Common myeloid progenitor, CD34-positive (primary cell): ENCODE data around the gene BCL2L2.
"Not testable (repeated sequence)": the region's sequence is repeated elsewhere in the genome, so short reads cannot be mapped to it uniquely, and the experiment has no call there.

Experiments
- CTCF ChIA-PET: fragments of 350-600 bp; sonication (Branson Sonifier 250); formaldehyde crosslinking; loops from one replicate; lab custom pipeline; 2021; ENCODE audit warnings: antibody characterized with exemption; lab: Charles Lee
- POLR2A ChIA-PET: fragments of 350-600 bp; sonication (Branson Sonifier 250); formaldehyde crosslinking; loops from one replicate; lab custom pipeline; 2021; ENCODE audit warnings: antibody characterized with exemption; lab: Charles Lee
- DNase-seq, 3 donors: peaks; one replicate each; pipeline versions ENCODE4 v3.0.0 to v3.0.0-alpha.2; 2013
- H3K27ac ChIP-seq, 2 experiments: 1 replicate in 1 of 2; 2 replicates in 1 of 2; pipeline ENCODE4 v1.7.0; 2013; ENCODE audit warnings: inconsistent platforms in 2 of 2, low read length in 2 of 2, mild to moderate bottlenecking in 2 of 2, low read depth in 1 of 2, moderate library complexity in 1 of 2; ENCODE audit not compliant: severe bottlenecking in 2 of 2, insufficient read depth in 1 of 2, poor library complexity in 1 of 2
- H3K27me3 ChIP-seq, 5 experiments: replicated peaks in 2 of 5; 1 replicate in 3 of 5; 2 replicates in 2 of 5; pipeline versions ENCODE4 v1.6.1 to v1.7.0; 2013; ENCODE audit warnings: low read length in 4 of 5, mild to moderate bottlenecking in 2 of 5, moderate library complexity in 2 of 5, inconsistent platforms in 1 of 5; ENCODE audit not compliant: insufficient read depth in 5 of 5, control insufficient read depth in 4 of 5
- H3K36me3 ChIP-seq, 4 experiments: 1 replicate in 2 of 4; 2 replicates in 2 of 4; pipeline versions ENCODE4 v1.6.1 to v1.7.0; 2013; ENCODE audit warnings: low read length in 3 of 4, control low read depth in 1 of 4, mild to moderate bottlenecking in 1 of 4; ENCODE audit not compliant: control insufficient read depth in 4 of 4, insufficient read depth in 4 of 4
- H3K4me1 ChIP-seq, 4 experiments: 1 replicate in 3 of 4; 2 replicates in 1 of 4; pipeline versions ENCODE4 v1.6.1 to v1.7.1; 2013; ENCODE audit warnings: low read length in 3 of 4, mild to moderate bottlenecking in 3 of 4, control low read depth in 1 of 4, inconsistent platforms in 1 of 4, moderate library complexity in 1 of 4; ENCODE audit not compliant: control insufficient read depth in 4 of 4, insufficient read depth in 4 of 4; ENCODE audit errors: control extremely low read depth in 1 of 4
- H3K4me3 ChIP-seq, 7 experiments: 1 replicate in 4 of 7; 2 replicates in 3 of 7; pipeline versions ENCODE4 v1.5.1 to v1.7.0; 2013; ENCODE audit warnings: mild to moderate bottlenecking in 7 of 7, low read length in 6 of 7, moderate library complexity in 6 of 7, inconsistent platforms in 2 of 7, low read depth in 2 of 7, control low read depth in 1 of 7; ENCODE audit not compliant: insufficient read depth in 4 of 7, control insufficient read depth in 1 of 7; ENCODE audit errors: extremely low read depth in 1 of 7
- H3K9me3 ChIP-seq, 5 experiments: 1 replicate in 4 of 5; 2 replicates in 1 of 5; pipeline versions ENCODE4 v1.6.1 to v1.7.1; 2013; ENCODE audit warnings: low read length in 4 of 5, mild to moderate bottlenecking in 2 of 5, inconsistent platforms in 1 of 5, low read depth in 1 of 5, moderate library complexity in 1 of 5; ENCODE audit not compliant: control insufficient read depth in 4 of 5, insufficient read depth in 2 of 5; ENCODE audit errors: control extremely low read depth in 1 of 5
- WGBS: methylation state at CpG from one replicate; pipeline ENCODE4 v1.1.5; 2013; ENCODE audit not compliant: insufficient coverage; 5-methylcytosine and 5-hydroxymethylcytosine counted together

Gene BCL2L2

GRCh38 chr14:23277189-23277588, 29.4 kb upstream of the BCL2L2 start:
- POLR2A ChIA-PET: no interaction called here
- Histone ChIP-seq H3K27ac (no peak overlapping the region), H3K9me3 (no peaks in the 10 kb centered on the region), H3K4me3 (no peak overlapping the region), H3K27me3 (no peaks in the 10 kb centered on the region), H3K4me1 (peaks cover 0 to 4% (median 0%) of the 10 kb centered on the region in 4 experiments), H3K36me3 (peaks cover 2 to 22% (median 15%) of the 10 kb centered on the region in 4 experiments)
- DNase-seq: no peak
- CTCF ChIA-PET: interaction anchor here (0.7 to 10.6 kb wide), 7 partner anchors 9 to 110 kb away, joined by 3 to 118 read pairs (median 3); partner anchors contain the start of genes HOMEZ and PPP1R3E
- WGBS: 89% methylated on average over 3 of the region's 3 CpGs

- H3K27ac ChIP-seq, DNase-seq, H3K27me3 ChIP-seq, POLR2A ChIA-PET, H3K4me1 ChIP-seq, H3K9me3 ChIP-seq, H3K4me3 ChIP-seq: not testable (repeated sequence)
- H3K36me3 ChIP-seq: peaks cover 2 to 24% (median 18%) of the 10 kb centered on the region in 4 experiments
- CTCF ChIA-PET: interaction anchor here (0.6 to 10.6 kb wide), 6 partner anchors 8 to 109 kb away, joined by 3 to 118 read pairs (median 3); partner anchors contain the start of genes HOMEZ and PPP1R3E
- WGBS: 100% methylated on average over 6 of the region's 6 CpGs
Observed at GRCh38 chr14:23277928-23278327, 28.7 kb upstream of the BCL2L2 start.

DNA sequence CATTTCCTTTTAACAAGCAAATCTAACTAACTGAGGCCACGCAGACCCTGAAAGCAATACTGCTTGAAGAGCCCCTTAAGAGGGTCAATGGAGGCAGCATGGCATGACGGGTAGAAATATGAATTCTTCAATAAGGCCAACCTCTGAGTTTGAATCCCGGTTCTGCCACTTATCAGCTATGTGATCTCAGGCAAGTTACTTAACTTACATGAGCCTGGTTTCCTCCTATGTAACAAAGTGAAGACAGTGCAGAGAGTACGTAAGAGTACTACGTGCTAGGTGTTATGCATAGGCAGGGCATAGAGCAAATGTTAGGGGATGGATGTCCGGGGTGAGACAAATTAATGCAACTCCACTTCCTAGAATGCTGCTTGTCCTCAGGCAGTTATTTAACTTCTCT, 25.4 kb upstream of the BCL2L2 start:
- 95% methylated on average over 5 of the region's 6 CpGs for WGBS
- POLR2A ChIA-PET: interaction anchor here (1.1 kb wide), 1 partner anchor 20 kb away, joined by 3 read pairs; no protein-coding TSS in a partner anchor
- CTCF ChIA-PET: interaction anchor here (1.7 to 3.0 kb wide), 3 partner anchors 10 to 18 kb away, joined by 5 to 12 read pairs (median 9); no protein-coding TSS in a partner anchor

DNA sequence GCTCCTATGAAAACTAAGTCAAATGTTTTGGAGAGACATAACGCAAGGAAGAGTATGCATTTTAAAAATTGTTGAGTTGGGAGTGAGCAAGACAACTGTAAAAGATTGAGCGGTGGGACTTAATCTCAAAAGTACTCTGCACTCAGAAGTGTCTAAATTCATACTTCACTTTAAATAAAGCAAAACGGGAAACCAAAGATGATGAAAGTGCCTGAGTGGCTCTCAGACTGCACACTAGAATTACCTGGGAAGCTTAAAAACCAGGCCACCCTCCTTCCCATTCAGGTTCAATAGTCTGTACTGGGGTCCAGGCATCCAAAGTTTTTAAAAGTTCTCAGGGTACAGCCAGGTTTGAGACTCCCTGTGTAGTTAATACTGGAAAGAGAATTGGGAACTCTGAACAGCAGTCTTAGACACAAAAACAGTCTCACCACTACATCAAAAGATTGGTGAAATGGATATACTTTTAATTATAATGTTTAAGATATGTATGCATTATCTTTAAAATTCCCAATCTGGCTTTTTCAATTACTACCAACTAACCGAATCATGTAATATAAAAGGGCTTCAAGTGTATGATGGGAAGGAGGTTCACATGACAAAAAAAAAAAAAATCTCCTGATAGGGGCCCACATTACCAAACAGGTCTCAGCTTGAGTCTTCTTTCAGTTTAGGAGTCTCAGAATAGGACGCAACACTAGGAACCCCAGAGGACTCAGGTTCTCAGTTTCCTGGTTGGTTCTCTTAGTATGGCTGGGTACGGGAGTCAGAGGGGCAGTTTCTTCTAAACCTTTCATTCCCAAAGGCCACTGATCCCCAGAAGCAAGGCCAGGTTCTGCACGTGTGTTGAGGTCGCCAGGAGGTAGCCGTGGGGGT, 21.7 kb upstream of the BCL2L2 start:
- Histone ChIP-seq H3K9me3 (no peaks in the 10 kb centered on the region), H3K36me3 (peaks cover 0 to 3% (median 3%) of the 10 kb centered on the region in 4 experiments), H3K4me3 (peak overlapping the region; percentile 59 to 96 (median 95)), H3K4me1 (peaks cover 11 to 22% (median 17%) of the 10 kb centered on the region in 4 experiments), H3K27me3 (no peaks in the 10 kb centered on the region), H3K27ac (peak overlapping the region; percentile 54 to 87)
- WGBS: 10% methylated on average over 5 of the region's 9 CpGs
- ChIA-PET CTCF (interaction anchor here (1.1 to 3.0 kb wide), 4 partner anchors 11 to 275 kb away, joined by 3 to 22 read pairs (median 12); partner anchors contain the start of gene PPP1R3E), POLR2A (interaction anchor here (0.6 to 1.7 kb wide), 3 partner anchors 20 to 185 kb away, joined by 3 to 8 read pairs (median 4); partner anchors contain the start of gene PABPN1)
- DNase-seq: peak; percentile 28 to 37 (median 28)

More for the DNA sequence above, 25.4 kb upstream of the BCL2L2 start:
- DNase-seq: no peak
- Histone ChIP-seq H3K9me3 (no peaks in the 10 kb centered on the region), H3K4me1 (peaks cover 5 to 15% (median 8%) of the 10 kb centered on the region in 4 experiments), H3K27me3 (no peaks in the 10 kb centered on the region), H3K27ac (no peak overlapping the region), H3K36me3 (peaks cover 0 to 14% (median 8%) of the 10 kb centered on the region in 4 experiments), H3K4me3 (no peak overlapping the region)

DNA sequence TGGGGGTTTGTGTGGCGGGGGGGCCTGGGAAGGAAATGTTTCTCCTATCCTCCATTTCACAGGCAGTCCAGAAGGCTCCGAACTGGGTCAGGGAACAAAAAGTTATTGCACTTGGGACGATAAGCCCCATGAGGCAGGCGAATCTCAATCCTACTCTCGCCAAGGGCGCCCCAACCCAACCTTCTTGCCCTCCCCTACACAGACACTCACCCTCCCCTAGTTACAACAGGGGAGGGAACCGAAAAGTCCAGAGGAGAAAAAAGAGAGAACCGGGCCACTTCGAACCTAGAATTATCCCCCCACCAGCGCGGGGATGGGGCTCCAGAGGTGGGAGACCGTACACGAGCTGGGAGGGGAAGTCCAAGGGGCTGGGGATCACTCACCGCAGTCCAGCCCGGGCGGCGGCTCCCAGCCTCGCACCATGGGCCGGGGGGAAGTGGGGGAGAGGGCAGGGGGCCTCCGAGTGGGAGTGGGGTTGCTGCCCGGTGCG, 21.1 kb upstream of the BCL2L2 start:
- Histone ChIP-seq H3K4me1 (peaks cover 11 to 22% (median 15%) of the 10 kb centered on the region in 4 experiments), H3K9me3 (no peaks in the 10 kb centered on the region), H3K27me3 (no peaks in the 10 kb centered on the region), H3K4me3 (peak overlapping the region; percentile 59 to 96 (median 95)), H3K36me3 (peaks cover 0 to 3% (median 3%) of the 10 kb centered on the region in 4 experiments), H3K27ac (peak overlapping the region; percentile 54 to 87)
- CTCF ChIA-PET: interaction anchor here (0.6 to 3.0 kb wide), 7 partner anchors 11 to 275 kb away, joined by 3 to 22 read pairs (median 5); partner anchors contain the start of gene PPP1R3E
- POLR2A ChIA-PET: interaction anchor here (0.6 to 1.7 kb wide), 5 partner anchors 12 to 185 kb away, joined by 3 to 8 read pairs (median 4); partner anchors contain the start of genes PABPN1 and PPP1R3E
- 3% methylated on average over 6 of the region's 22 CpGs for WGBS
- peak in 1 of 3 donors; percentile 61 for DNase-seq

DNA sequence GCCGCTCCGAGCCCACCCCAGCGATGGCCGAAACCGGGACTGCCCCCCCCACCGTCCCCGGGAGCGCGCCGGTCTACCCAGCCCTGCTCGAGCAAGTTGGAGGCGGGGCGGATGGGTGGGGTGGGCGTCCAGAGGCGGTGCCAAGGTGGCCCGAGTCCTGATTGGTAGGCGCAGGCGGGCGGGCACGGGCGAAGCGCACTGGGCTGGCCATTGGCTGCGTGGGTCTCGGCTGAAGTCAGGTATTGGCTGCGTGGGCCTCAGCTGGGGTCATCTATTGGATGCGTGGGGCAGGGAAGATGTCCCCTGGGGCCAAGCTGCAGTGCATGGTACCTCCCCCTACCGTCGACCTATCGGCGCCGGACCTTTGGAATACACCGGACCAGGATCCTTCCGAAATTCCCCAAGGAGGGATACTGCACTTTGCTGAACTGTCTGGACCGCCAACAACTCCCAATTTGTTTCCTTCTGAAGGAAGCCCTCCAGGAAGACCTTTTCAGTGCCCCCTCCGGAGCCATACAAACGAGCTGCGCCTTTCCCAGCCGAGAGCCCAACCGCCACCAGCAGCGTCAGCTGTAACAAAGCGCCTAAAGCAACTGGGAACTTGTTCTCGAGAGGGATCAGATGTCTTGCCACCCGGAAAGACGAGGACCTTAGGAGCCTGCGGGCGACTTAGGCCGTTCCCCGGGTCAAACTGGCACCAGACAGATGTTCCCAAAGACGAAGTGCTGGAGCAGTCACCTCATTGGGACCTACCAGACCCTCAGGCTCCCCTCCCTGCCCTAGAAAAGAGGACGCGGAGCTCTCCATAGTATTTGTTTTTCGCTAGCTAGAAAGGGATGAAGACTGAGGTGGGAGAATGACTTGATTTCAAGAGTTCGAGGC, 20.4 kb upstream of the BCL2L2 start, which contains the start of gene HOMEZ:
HOMEZ (minus strand) TSS at position 113 of the 882 bp plus-strand sequence. CDS start 180 bp downstream, outside the sequence.
- H3K36me3 ChIP-seq: peaks cover 0 to 3% (median 3%) of the 10 kb centered on the region in 4 experiments
- no peaks in the 10 kb centered on the region for H3K9me3 ChIP-seq
- no peaks in the 10 kb centered on the region for H3K27me3 ChIP-seq
- under 1% methylated on average over 48 of the region's 53 CpGs for WGBS
- H3K4me1 ChIP-seq: peaks cover 11 to 22% (median 15%) of the 10 kb centered on the region in 4 experiments
- CTCF ChIA-PET: interaction anchor here (0.6 to 3.0 kb wide), 12 partner anchors 9 to 274 kb away, joined by 3 to 22 read pairs (median 4); partner anchors contain the start of genes PABPN1 and PPP1R3E
- peak within 1 kb of the TSS; percentile 76 to 91 for H3K27ac ChIP-seq
- peak; percentile 97 to 98 (median 98) for DNase-seq
- POLR2A ChIA-PET: interaction anchor here (0.6 to 1.7 kb wide), 7 partner anchors 11 to 35 kb away, joined by 3 to 8 read pairs (median 3); partner anchors contain the start of genes BCL2L2, PABPN1 and PPP1R3E
- H3K4me3 ChIP-seq: peak within 1 kb of the TSS; percentile 59 to 96 (median 95)
